Activated CD4-positive, alpha-beta T cell treated with anti-CD3 and anti-CD28 coated beads, Interleukin-2, amount 50 U/mL, for 16 hours (primary cell): ENCODE measurements around the gene C17orf100.

Experiments
- DNase-seq: peaks from one replicate; pipeline ENCODE4 v3.0.0-alpha.2; 2020

C17orf100 gene

GRCh38 chr17:6696906-6697305, 45.3 kb downstream of the C17orf100 start:
- DNase-seq: no peak

GRCh38 chr17:6698004-6698403, 46.4 kb downstream of the C17orf100 start:
- DNase-seq: no peak

GRCh38 chr17:6699997-6700947, 48.7 kb downstream of the C17orf100 start:
- no peak for DNase-seq

- no peak for DNase-seq
These were observed 49.4 kb downstream of the C17orf100 start for GRCh38 chr17:6700948-6701307.

- peak; percentile 41 for DNase-seq
These were observed 50.2 kb downstream of the C17orf100 start for GRCh38 chr17:6701719-6702118.

DNA sequence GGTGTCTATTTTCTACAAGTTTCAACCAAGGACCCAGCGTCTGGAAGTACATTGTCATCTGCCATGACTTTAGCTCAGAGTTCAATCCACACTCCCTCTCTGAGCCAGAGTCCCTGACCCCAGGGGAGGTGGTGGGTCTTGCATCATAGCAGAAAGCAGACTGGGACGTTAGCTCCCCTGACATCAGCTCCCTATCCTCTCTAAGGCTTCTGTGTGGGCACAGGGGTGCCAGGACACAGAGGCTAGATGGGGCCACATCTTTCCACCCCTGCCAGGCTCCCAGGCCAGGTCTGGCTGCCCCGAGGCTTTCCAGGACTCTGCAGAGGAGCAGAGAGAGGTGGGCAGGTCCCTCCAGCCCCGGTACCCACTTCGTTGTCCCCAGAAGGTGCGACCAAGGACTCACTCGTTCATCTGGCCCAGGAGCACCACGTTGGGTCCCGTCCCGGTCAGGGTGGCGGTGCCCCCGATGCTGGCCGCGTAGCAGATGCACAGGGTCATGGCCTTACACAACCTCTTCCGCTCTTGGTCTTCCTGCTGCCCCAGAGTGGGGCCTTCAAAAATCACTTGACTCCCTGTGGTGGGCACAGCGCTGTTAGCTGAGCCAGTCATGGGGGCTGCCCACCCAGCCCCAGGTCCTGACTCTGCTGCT, 51.1 kb downstream of the C17orf100 start:
- no peak for DNase-seq
